ENCODE results near the gene NRF1.

DNA sequence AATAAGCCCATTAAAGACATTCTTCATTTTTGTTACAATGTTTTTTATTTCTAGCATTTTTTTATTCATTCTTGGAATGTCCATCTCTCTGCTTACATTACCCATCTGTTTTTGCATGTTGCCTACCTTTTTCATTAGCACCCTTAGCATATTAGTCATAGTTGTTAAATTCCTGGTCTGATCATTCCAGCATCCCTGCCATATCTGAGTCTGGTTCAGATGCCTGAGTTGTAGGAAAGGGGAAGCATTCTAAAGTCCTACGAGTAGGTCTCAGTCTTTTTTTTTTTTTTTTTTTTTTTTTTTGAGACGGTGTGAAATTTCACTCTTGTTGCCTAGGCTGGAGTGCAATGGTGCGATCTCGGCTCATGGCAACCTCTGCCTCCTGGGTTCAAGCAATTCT lies 19.7 kb upstream of the NRF1 start:
- TF ChIP-seq, protein P1, sequence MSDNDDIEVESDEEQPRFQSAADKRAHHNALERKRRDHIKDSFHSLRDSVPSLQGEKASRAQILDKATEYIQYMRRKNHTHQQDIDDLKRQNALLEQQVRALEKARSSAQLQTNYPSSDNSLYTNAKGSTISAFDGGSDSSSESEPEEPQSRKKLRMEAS (IDR thresholded peaks at IDR 0.05; ENCODE audit: low read depth, low read length), result no peak
- TF ChIP-seq, protein P2, sequence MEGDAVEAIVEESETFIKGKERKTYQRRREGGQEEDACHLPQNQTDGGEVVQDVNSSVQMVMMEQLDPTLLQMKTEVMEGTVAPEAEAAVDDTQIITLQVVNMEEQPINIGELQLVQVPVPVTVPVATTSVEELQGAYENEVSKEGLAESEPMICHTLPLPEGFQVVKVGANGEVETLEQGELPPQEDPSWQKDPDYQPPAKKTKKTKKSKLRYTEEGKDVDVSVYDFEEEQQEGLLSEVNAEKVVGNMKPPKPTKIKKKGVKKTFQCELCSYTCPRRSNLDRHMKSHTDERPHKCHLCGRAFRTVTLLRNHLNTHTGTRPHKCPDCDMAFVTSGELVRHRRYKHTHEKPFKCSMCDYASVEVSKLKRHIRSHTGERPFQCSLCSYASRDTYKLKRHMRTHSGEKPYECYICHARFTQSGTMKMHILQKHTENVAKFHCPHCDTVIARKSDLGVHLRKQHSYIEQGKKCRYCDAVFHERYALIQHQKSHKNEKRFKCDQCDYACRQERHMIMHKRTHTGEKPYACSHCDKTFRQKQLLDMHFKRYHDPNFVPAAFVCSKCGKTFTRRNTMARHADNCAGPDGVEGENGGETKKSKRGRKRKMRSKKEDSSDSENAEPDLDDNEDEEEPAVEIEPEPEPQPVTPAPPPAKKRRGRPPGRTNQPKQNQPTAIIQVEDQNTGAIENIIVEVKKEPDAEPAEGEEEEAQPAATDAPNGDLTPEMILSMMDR (IDR thresholded peaks at IDR 0.05; ENCODE audit: low read depth, low read length), result no peak
